Dendritic cell treated with granulocyte-macrophage colony-stimulating factor and Interleukin-4, amounts not matched to agents 40 ng/mL and 50 ng/mL, for 4 days (primary cell): Measurements from ENCODE around the gene EHF.
"Not testable (repeated sequence)": the region's sequence is repeated elsewhere in the genome, so short reads cannot be mapped to it uniquely, and the experiment has no call there.

Experiments used
- H3K27ac Mint-ChIP-seq: one replicate; pipeline ENCODE4 v1.8.0; 2022; ENCODE audit warnings: mild to moderate bottlenecking, mixed read lengths
- H3K27me3 Mint-ChIP-seq: one replicate; pipeline ENCODE4 v1.8.0; 2022; ENCODE audit warnings: mild to moderate bottlenecking, mixed read lengths
- H3K36me3 Mint-ChIP-seq: one replicate; pipeline ENCODE4 v1.8.0; 2022; ENCODE audit warnings: low read depth, mixed read lengths
- H3K4me1 Mint-ChIP-seq: one replicate; pipeline ENCODE4 v1.8.0; 2022; ENCODE audit warnings: low read depth, mixed read lengths
- H3K4me3 Mint-ChIP-seq: one replicate; pipeline ENCODE4 v1.8.0; 2022; ENCODE audit warnings: mild to moderate bottlenecking, moderate library complexity, mixed read lengths
- H3K9me3 Mint-ChIP-seq: one replicate; pipeline ENCODE4 v1.8.0; 2022; ENCODE audit warnings: mixed read lengths
- intact Hi-C: fragments of 100-400 bp; cut with micrococcal nuclease; formaldehyde crosslinking; loops from one replicate; pipeline ENCODE4 v1.15.0; 2022

Gene EHF

GRCh38 chr11:34685864-34686263 is 65.0 kb downstream of the EHF start:
- H3K4me1 Mint-ChIP-seq = peaks cover 5% of the 10 kb centered on the region
- H3K4me3 Mint-ChIP-seq = no peak overlapping the region
- no peaks in the 10 kb centered on the region for H3K36me3 Mint-ChIP-seq
- no peak overlapping the region for H3K27ac Mint-ChIP-seq
- H3K9me3 Mint-ChIP-seq = no peaks in the 10 kb centered on the region
- H3K27me3 Mint-ChIP-seq = no peaks in the 10 kb centered on the region
- intact Hi-C loops = no loop called here

GRCh38 chr11:34692299-34692698 is 71.4 kb downstream of the EHF start:
- H3K36me3 Mint-ChIP-seq, H3K27ac Mint-ChIP-seq, H3K4me1 Mint-ChIP-seq, intact Hi-C loops, H3K27me3 Mint-ChIP-seq, H3K4me3 Mint-ChIP-seq: not testable (repeated sequence)
- peaks cover 24% of the 10 kb centered on the region for H3K9me3 Mint-ChIP-seq

DNA sequence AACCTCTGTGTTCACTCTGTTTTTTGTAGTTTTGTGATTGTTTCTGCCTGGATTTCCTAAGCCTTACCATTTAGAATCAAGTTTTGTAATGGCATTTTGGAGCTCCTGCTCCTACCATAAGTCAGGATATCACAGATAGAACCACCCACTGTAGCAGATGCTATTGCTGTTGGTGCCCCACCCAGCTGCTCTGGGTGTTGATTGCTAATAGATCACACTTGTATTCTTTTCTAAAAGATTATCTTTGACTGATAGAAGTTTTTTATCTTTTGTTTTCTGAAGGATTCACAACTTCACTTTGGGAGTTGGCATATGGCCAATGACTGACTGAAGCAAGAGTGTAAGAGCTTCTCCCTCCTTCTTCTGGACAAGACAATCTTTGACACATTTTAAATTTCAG is 76.0 kb downstream of the EHF start:
- no peaks in the 10 kb centered on the region for H3K4me1 Mint-ChIP-seq
- H3K36me3 Mint-ChIP-seq = no peaks in the 10 kb centered on the region
- intact Hi-C loops = no loop called here
- peaks cover 5% of the 10 kb centered on the region for H3K27me3 Mint-ChIP-seq
- no peak overlapping the region for H3K4me3 Mint-ChIP-seq
- peaks cover 26% of the 10 kb centered on the region for H3K9me3 Mint-ChIP-seq
- no peak overlapping the region for H3K27ac Mint-ChIP-seq

DNA sequence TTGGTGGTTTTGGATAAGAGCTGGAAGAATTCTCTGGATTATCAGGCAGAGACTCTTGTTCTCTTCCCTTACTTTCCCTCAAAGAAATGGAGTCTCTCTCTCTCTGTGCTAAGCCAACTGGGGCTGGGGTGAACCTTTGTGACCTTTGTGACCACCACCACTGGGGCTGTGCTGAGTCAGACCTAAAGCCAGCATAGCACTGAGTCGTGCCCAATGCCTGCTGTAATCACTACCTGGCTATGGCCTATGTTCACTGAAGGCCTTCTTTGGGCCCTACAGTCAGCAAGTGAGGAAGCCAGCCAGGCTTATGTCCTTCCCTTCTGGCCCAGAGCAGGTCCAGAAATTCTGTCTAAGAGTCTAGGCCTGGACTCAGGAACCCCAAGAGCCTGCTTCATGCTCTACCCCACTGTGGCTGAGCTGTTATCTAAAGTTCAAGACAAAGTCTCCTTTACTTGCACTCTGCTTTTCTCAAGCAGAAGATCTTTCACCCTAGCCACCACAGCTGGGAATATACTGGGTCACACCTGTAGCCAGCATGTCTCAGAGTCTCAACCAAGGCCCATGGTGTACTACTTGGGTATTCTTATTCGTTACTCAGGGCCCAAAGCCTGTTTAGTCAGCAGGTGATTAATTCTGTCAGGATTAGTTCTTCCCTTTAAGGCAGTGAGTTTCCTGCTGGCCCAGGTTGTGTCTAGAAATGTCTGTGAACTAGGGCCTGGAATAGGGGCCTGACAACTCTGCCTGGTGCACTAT is 86.0 kb downstream of the EHF start:
- Mint-ChIP-seq H3K4me1 (no peaks in the 10 kb centered on the region), H3K36me3 (no peaks in the 10 kb centered on the region), H3K27ac (no peak overlapping the region), H3K4me3 (no peak overlapping the region), H3K27me3 (peaks cover 2% of the 10 kb centered on the region), H3K9me3 (peaks cover 31% of the 10 kb centered on the region)
- intact Hi-C loops = no loop called here

- Mint-ChIP-seq H3K27me3 (peaks cover 2% of the 10 kb centered on the region), H3K9me3 (peaks cover 37% of the 10 kb centered on the region), H3K4me1 (no peaks in the 10 kb centered on the region), H3K27ac (no peak overlapping the region), H3K4me3 (no peak overlapping the region), H3K36me3 (no peaks in the 10 kb centered on the region)
- intact Hi-C loops = no loop called here
Observed at GRCh38 chr11:34707462-34707840, 86.6 kb downstream of the EHF start.
